LNCaP clone FGC (cell line): ENCODE results near the gene CCNQ.

Source experiments
- DNase-seq: peaks from one replicate; pipeline ENCODE4 v3.0.0-alpha.2; 2011; ENCODE audit warnings: low read depth
- H3K4me3 ChIP-seq: 2 replicates; pipeline ENCODE4 v1.5.1; 2011; ENCODE audit warnings: mild to moderate bottlenecking, low read depth, low read length, control low read depth
- CTCF ChIP-seq: IDR thresholded peaks from 2 replicates; pipeline ENCODE4 v1.5.1; 2012; ENCODE audit warnings: mild to moderate bottlenecking; ENCODE audit not compliant: control insufficient read depth, insufficient read depth; ENCODE audit errors: extremely low read depth

The CCNQ gene

GRCh38 chrX:153588782-153589446, 10.0 kb downstream of the CCNQ start:
- no peak for TF ChIP-seq CTCF
- DNase-seq = no peak
- H3K4me3 ChIP-seq = no peak overlapping the region

- peak; percentile 14 for DNase-seq
- no peak overlapping the region for H3K4me3 ChIP-seq
- no peak for TF ChIP-seq CTCF
Observed at GRCh38 chrX:153588021-153588781, 10.7 kb downstream of the CCNQ start.

- DNase-seq = no peak
- TF ChIP-seq CTCF = no peak
- no peak overlapping the region for H3K4me3 ChIP-seq
Observed at GRCh38 chrX:153587342-153587741, 11.6 kb downstream of the CCNQ start.

- H3K4me3 ChIP-seq = no peak overlapping the region
- DNase-seq = no peak
- no peak for TF ChIP-seq CTCF
Observed at GRCh38 chrX:153585827-153586226, 13.1 kb downstream of the CCNQ start.

- no peak for TF ChIP-seq CTCF
Observed at GRCh38 chrX:153583433-153583832, 15.5 kb downstream of the CCNQ start.

GRCh38 chrX:153582896-153583295, 16.0 kb downstream of the CCNQ start:
- TF ChIP-seq CTCF = no peak
- no peak for DNase-seq
- H3K4me3 ChIP-seq = no peak overlapping the region

More at GRCh38 chrX:153583433-153583832, 15.5 kb downstream of the CCNQ start:
- H3K4me3 ChIP-seq = no peak overlapping the region
- DNase-seq = no peak
